ENCODE data around the gene ANXA2R.

ANXA2R gene

DNA sequence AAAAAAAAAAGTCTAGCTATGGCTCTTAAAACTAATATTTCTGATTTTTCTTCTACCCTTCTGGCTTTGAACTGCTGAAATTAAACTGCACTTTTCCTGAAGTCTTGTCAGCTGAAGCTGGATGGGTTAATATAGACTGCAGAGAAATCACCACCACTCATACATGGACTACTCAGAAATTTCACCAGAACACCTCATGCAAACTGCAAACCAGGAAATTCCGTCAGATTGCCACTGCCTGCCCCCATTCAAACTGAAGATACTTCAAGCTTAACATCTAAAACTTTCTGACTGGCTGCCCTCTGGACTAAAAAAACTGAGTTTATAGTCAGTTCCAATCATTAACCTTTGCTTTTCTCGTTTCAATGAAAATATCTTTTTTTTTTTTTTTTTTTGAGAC is 11.6 kb upstream of the ANXA2R start:
- Histone ChIP-seq H3K27ac (ENCODE audit: low read length) (no peak overlapping the region), H3K4me1 (ENCODE audit: control insufficient read depth in 1 of 2, insufficient read depth in 2 of 2, low read length in 2 of 2) (no peaks in the 10 kb centered on the region), H3K9me3 (ENCODE audit: control insufficient read depth in 1 of 2, low read length in 2 of 2) (no peaks in the 10 kb centered on the region), H3K4me3 (ENCODE audit: low read depth in 1 of 2, low read length in 2 of 2) (no peak overlapping the region), H3K27me3 (ENCODE audit: low read depth, low read length) (no peaks in the 10 kb centered on the region), H3K36me3 (ENCODE audit: control insufficient read depth in 1 of 2, insufficient read depth in 2 of 2, low read length in 2 of 2) (no peaks in the 10 kb centered on the region)

DNA sequence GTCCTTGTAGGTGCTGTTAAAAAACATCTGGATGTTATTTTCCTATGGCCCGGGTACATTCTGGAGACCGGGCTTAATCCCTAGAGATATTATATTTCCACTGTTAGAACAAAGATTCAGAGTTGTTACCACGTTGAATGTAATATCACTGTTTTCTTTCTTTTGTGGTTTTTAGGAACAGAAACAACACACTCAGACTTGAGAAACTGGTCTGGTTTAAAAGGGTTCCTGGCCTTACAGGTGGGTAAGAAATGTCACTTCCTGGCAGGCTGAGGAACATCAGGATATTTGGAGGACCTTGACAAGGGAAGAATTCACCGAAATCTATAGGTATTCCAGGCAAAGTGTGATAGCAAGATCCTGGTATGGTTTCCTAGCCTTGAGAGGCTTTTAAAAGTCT is 10.3 kb upstream of the ANXA2R start:
- no peaks in the 10 kb centered on the region for H3K36me3 ChIP-seq (ENCODE audit: control insufficient read depth in 1 of 2, insufficient read depth in 2 of 2, low read length in 2 of 2)
- no peaks in the 10 kb centered on the region for H3K27me3 ChIP-seq (ENCODE audit: low read depth, low read length)
- no peaks in the 10 kb centered on the region for H3K4me1 ChIP-seq (ENCODE audit: control insufficient read depth in 1 of 2, insufficient read depth in 2 of 2, low read length in 2 of 2)
- H3K4me3 ChIP-seq (ENCODE audit: low read depth in 1 of 2, low read length in 2 of 2): no peak overlapping the region
- H3K9me3 ChIP-seq (ENCODE audit: control insufficient read depth in 1 of 2, low read length in 2 of 2): no peaks in the 10 kb centered on the region
- H3K27ac ChIP-seq (ENCODE audit: low read length): no peak overlapping the region

DNA sequence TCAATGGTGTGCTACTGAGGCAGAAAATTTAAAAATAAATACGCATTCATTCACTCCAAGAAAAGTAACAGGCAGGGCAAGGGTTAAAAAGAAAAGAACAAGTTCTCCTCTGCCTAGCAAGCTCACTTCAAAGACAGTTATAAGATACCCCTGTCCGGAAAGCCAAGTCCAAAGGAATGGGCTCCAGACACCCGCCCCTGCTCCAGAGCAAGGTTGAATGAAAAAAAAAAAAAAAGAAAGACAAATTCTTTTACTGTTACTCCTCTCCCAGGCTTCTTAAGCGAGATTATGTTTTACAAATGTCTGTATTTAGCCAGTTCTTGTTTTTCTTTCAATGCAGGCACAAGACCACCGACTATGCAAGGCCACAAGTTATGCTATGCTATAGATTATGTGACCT is 9.1 kb upstream of the ANXA2R start:
- H3K27me3 ChIP-seq (ENCODE audit: low read depth, low read length): peaks cover 3% of the 10 kb centered on the region
- H3K27ac ChIP-seq (ENCODE audit: low read length): no peak overlapping the region
- no peaks in the 10 kb centered on the region for H3K36me3 ChIP-seq (ENCODE audit: control insufficient read depth in 1 of 2, insufficient read depth in 2 of 2, low read length in 2 of 2)
- peaks cover 0 to 4% of the 10 kb centered on the region in 2 donors for H3K4me1 ChIP-seq (ENCODE audit: control insufficient read depth in 1 of 2, insufficient read depth in 2 of 2, low read length in 2 of 2)
- no peaks in the 10 kb centered on the region for H3K9me3 ChIP-seq (ENCODE audit: control insufficient read depth in 1 of 2, low read length in 2 of 2)
- no peak overlapping the region for H3K4me3 ChIP-seq (ENCODE audit: low read depth in 1 of 2, low read length in 2 of 2)

DNA sequence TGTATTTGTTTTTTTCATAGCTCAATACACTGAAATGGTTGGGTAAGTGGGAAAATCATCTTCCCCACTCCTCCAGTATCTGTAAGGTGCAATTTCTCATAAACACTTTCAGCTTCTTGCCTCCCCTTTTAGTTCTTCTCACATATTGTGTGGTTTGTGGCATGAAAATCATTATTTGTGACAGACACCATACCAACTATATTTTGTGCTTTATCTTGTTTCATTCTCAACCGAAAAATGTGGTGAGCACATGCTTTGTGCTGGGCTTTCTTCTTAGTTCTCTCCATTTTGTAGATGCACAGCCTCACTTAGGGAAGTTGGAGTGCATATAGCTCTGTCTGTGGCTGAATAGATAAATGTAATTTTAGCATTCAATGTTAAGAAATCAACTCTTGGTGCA is 6.4 kb upstream of the ANXA2R start:
- no peaks in the 10 kb centered on the region for H3K9me3 ChIP-seq (ENCODE audit: control insufficient read depth in 1 of 2, low read length in 2 of 2)
- H3K27me3 ChIP-seq (ENCODE audit: low read depth, low read length): peaks cover 5% of the 10 kb centered on the region
- peaks cover 0 to 7% of the 10 kb centered on the region in 2 donors for H3K36me3 ChIP-seq (ENCODE audit: control insufficient read depth in 1 of 2, insufficient read depth in 2 of 2, low read length in 2 of 2)
- no peak overlapping the region for H3K27ac ChIP-seq (ENCODE audit: low read length)
- H3K4me1 ChIP-seq (ENCODE audit: control insufficient read depth in 1 of 2, insufficient read depth in 2 of 2, low read length in 2 of 2): peaks cover 0 to 18% of the 10 kb centered on the region in 2 donors
- no peak overlapping the region for H3K4me3 ChIP-seq (ENCODE audit: low read depth in 1 of 2, low read length in 2 of 2)

DNA sequence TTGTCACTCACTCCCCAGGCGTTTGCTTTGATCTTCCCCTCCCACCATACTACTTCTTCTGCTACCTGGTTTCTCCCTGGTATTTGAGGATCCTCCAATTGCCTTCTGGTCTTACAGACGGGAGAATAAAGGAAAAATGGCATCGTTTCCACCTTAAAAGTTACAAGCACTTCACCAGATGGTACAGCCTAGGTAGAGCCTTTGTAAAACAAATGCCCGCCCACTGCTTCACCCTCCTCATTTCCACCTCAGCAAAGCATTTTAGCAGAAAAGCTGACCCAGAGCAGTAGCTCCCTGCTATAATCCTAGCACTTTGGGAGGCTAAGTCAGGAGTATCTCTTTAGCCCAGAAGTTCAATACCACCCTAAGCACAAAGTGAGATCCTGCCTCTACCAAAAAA is 5.1 kb upstream of the ANXA2R start:
- Histone ChIP-seq H3K4me1 (ENCODE audit: control insufficient read depth in 1 of 2, insufficient read depth in 2 of 2, low read length in 2 of 2) (peaks cover 0 to 18% of the 10 kb centered on the region in 2 donors), H3K9me3 (ENCODE audit: control insufficient read depth in 1 of 2, low read length in 2 of 2) (no peaks in the 10 kb centered on the region), H3K27me3 (ENCODE audit: low read depth, low read length) (peaks cover 10% of the 10 kb centered on the region), H3K36me3 (ENCODE audit: control insufficient read depth in 1 of 2, insufficient read depth in 2 of 2, low read length in 2 of 2) (peaks cover 0 to 11% of the 10 kb centered on the region in 2 donors), H3K4me3 (ENCODE audit: low read depth in 1 of 2, low read length in 2 of 2) (no peak overlapping the region), H3K27ac (ENCODE audit: low read length) (no peak overlapping the region)

DNA sequence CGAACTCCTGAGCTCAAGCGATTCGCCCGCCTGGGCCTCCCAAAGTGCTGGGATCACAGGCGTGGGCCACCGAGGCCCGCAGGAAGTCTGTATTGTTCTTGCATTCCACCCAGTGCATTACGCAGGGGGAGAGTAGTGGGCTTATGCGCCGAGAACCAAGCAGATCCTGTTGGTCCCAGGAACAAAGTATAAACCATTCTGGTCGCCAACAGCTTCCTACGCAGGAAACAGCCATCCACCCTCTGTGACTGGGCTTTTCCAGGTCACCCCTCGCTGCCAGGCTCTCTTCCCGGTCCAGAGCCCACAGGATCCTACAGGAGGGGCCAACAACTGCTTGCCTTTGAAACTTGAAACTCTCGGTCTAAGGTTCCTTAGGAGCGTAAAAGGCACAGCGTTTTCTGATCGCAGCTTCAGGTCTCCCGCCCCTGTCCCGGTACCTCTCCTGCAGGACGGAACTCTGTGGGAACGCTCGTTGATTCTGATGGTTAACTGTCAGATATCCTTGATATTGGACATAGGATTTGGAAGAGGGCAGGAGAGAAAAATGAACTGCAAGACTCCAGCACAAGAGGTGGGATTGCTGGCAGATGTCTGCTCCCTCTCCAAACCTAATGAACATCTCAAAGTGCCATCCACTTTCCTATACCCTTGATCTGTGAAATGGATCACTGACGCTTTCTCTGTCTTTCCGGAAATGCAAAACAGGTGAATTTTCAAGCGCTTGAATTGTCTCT is 4.2 kb upstream of the ANXA2R start:
- Histone ChIP-seq H3K36me3 (ENCODE audit: control insufficient read depth in 1 of 2, insufficient read depth in 2 of 2, low read length in 2 of 2) (peaks cover 0 to 11% of the 10 kb centered on the region in 2 donors), H3K4me3 (ENCODE audit: low read depth in 1 of 2, low read length in 2 of 2) (peak overlapping the region; percentile 5 to 8), H3K27me3 (ENCODE audit: low read depth, low read length) (peaks cover 18% of the 10 kb centered on the region), H3K4me1 (ENCODE audit: control insufficient read depth in 1 of 2, insufficient read depth in 2 of 2, low read length in 2 of 2) (peaks cover 0 to 18% of the 10 kb centered on the region in 2 donors), H3K27ac (ENCODE audit: low read length) (no peak overlapping the region), H3K9me3 (ENCODE audit: control insufficient read depth in 1 of 2, low read length in 2 of 2) (peaks cover 0 to 2% of the 10 kb centered on the region in 2 donors)

DNA sequence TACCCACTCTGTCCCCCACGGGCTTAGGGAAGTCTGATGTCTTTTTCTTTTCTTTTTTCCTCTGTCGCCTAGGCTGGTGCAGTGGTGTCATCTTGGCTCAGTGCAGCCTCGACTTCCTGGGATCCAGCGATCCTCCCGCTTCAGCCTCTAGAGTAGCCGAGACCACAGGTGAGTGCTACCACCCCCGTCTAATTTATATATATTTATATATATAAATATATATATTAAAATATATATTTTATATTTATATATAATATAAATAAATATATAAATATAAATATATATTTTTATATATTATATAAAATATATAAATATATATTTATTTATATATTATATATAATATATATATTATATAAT is 3.3 kb upstream of the ANXA2R start:
- peak overlapping the region; percentile 72 to 74 for H3K4me3 ChIP-seq (ENCODE audit: low read depth in 1 of 2, low read length in 2 of 2)
- peaks cover 0 to 2% of the 10 kb centered on the region in 2 donors for H3K9me3 ChIP-seq (ENCODE audit: control insufficient read depth in 1 of 2, low read length in 2 of 2)
- peak overlapping the region; percentile 88 for H3K27ac ChIP-seq (ENCODE audit: low read length)
- peaks cover 22% of the 10 kb centered on the region for H3K27me3 ChIP-seq (ENCODE audit: low read depth, low read length)
- H3K4me1 ChIP-seq (ENCODE audit: control insufficient read depth in 1 of 2, insufficient read depth in 2 of 2, low read length in 2 of 2): peaks cover 0 to 19% of the 10 kb centered on the region in 2 donors
- H3K36me3 ChIP-seq (ENCODE audit: control insufficient read depth in 1 of 2, insufficient read depth in 2 of 2, low read length in 2 of 2): peaks cover 0 to 11% of the 10 kb centered on the region in 2 donors

DNA sequence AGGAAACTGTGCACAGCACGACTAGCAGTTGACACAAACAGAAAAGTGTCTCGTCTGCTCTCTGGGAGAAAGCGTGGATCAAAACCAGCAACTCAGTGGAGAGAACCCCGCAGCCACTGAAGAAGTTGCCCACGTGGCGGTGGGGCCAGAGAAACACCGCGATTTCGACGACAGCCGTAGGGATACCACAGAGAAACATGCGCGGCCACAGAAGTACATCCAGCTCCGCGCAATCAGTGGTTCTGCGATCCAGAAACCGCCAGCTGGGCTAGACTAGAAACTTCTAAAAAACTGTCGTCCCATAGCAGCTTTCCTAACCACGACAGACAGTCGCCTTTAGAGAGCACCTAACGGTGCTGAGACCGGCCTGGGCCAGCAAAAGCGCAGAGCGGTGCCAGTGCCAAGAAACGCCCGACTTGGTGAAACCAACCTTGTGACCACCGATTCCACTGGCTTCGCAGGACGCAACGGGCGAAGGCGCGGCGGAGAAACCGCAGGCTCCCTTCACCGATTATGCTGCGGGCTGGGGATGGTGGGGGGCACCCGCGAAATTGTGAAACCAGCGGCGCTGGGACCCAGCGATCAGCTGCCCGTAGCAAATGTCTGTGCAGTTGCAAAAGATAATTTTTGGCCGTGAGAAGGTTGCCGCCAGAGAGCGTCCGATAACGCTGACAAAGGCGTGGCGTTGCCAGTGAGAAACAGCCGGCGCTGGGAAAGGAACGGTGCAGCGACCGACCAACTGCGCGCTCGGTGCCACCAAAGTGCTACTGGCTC is 2.7 kb upstream of the ANXA2R start:
- H3K36me3 ChIP-seq (ENCODE audit: control insufficient read depth in 1 of 2, insufficient read depth in 2 of 2, low read length in 2 of 2): peaks cover 0 to 11% of the 10 kb centered on the region in 2 donors
- peak overlapping the region; percentile 88 for H3K27ac ChIP-seq (ENCODE audit: low read length)
- peak overlapping the region; percentile 72 to 74 for H3K4me3 ChIP-seq (ENCODE audit: low read depth in 1 of 2, low read length in 2 of 2)
- H3K27me3 ChIP-seq (ENCODE audit: low read depth, low read length): peaks cover 27% of the 10 kb centered on the region
- H3K4me1 ChIP-seq (ENCODE audit: control insufficient read depth in 1 of 2, insufficient read depth in 2 of 2, low read length in 2 of 2): peaks cover 0 to 24% of the 10 kb centered on the region in 2 donors
- H3K9me3 ChIP-seq (ENCODE audit: control insufficient read depth in 1 of 2, low read length in 2 of 2): peaks cover 0 to 2% of the 10 kb centered on the region in 2 donors

DNA sequence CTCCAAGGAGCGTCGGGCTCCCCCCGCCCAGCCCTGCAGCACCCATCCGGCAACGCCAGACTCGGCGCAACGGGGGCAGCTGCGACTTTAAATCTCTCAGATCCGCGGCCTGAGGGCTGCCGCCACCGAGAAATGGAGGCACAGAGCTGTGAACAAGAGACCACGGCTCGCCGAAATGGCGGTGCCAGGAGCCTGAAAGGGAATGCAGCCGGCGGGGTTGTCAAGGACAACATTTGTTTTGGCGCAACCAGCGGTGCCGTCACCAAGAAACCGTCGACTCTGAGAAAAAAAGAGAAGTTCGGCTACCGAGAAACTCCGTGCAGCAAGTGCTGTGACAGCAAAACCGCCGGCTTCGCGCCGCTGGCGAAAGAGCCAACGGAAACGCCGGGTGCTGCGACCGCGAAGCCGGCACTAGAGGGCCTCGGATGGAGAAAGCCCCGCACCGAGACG is 2.1 kb upstream of the ANXA2R start:
- Histone ChIP-seq H3K4me3 (ENCODE audit: low read depth in 1 of 2, low read length in 2 of 2) (peak overlapping the region; percentile 72 to 74), H3K27ac (ENCODE audit: low read length) (peak overlapping the region; percentile 88), H3K4me1 (ENCODE audit: control insufficient read depth in 1 of 2, insufficient read depth in 2 of 2, low read length in 2 of 2) (peaks cover 0 to 31% of the 10 kb centered on the region in 2 donors), H3K27me3 (ENCODE audit: low read depth, low read length) (peaks cover 33% of the 10 kb centered on the region), H3K9me3 (ENCODE audit: control insufficient read depth in 1 of 2, low read length in 2 of 2) (peaks cover 0 to 2% of the 10 kb centered on the region in 2 donors), H3K36me3 (ENCODE audit: control insufficient read depth in 1 of 2, insufficient read depth in 2 of 2, low read length in 2 of 2) (peaks cover 0 to 11% of the 10 kb centered on the region in 2 donors)

DNA sequence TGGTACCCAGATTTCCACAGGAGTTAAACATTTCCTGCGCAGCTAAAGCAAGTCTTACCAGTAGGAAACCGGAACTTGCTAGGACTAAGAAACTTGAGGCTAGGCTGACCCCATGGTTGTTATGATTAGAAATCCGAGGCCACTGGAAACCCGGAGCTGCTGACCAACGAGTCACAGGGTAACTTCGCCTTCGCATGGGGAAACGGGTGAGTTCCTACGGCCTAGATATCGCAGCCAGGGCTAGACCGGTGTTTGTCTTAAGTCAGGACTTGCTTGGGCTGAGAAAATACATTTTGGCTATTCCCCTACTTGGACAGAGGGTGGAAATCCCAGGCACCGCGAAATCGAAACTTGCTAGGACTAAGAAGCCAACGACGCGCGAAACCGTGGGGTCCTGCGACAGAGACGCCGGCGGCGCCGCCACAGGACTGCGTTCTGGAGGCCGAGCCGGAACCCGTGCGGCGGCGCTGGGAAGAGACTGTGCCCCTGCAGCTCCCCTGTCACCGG is 1.6 kb upstream of the ANXA2R start:
- Histone ChIP-seq H3K4me3 (ENCODE audit: low read depth in 1 of 2, low read length in 2 of 2) (peak overlapping the region; percentile 72 to 74), H3K9me3 (ENCODE audit: control insufficient read depth in 1 of 2, low read length in 2 of 2) (peaks cover 0 to 2% of the 10 kb centered on the region in 2 donors), H3K36me3 (ENCODE audit: control insufficient read depth in 1 of 2, insufficient read depth in 2 of 2, low read length in 2 of 2) (peaks cover 0 to 11% of the 10 kb centered on the region in 2 donors), H3K27ac (ENCODE audit: low read length) (peak overlapping the region; percentile 88), H3K27me3 (ENCODE audit: low read depth, low read length) (peaks cover 38% of the 10 kb centered on the region), H3K4me1 (ENCODE audit: control insufficient read depth in 1 of 2, insufficient read depth in 2 of 2, low read length in 2 of 2) (peaks cover 0 to 32% of the 10 kb centered on the region in 2 donors)

DNA sequence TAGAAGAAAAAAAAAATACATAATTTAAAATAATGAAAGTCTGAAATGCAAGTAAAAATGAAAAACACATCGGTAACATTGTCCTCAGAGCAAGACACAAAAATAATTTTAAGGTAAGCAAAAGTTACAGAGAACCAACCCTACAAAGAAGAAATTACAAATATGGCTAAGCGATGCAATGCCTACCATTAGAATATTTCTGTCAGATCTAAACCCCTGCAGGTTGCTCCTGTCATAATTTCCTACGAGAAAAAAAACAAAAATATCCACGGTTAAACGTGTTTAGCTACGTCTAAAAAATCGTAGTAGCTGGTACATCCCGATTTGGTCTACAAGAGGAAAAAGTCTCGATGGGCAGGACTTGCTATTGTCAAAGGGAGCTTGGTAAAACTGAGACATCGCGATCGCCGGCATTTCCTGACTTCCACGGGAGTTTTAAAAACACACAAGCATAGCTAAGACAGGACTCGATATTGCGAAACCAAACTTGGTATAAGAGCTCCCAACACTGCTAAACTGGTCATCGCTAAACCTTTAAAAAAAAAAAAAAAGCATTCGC is 1.1 kb upstream of the ANXA2R start:
- Histone ChIP-seq H3K4me1 (ENCODE audit: control insufficient read depth in 1 of 2, insufficient read depth in 2 of 2, low read length in 2 of 2) (peaks cover 0 to 32% of the 10 kb centered on the region in 2 donors), H3K9me3 (ENCODE audit: control insufficient read depth in 1 of 2, low read length in 2 of 2) (peaks cover 0 to 2% of the 10 kb centered on the region in 2 donors), H3K27me3 (ENCODE audit: low read depth, low read length) (peaks cover 42% of the 10 kb centered on the region), H3K27ac (ENCODE audit: low read length) (peak overlapping the region; percentile 88), H3K36me3 (ENCODE audit: control insufficient read depth in 1 of 2, insufficient read depth in 2 of 2, low read length in 2 of 2) (peaks cover 0 to 11% of the 10 kb centered on the region in 2 donors), H3K4me3 (ENCODE audit: low read depth in 1 of 2, low read length in 2 of 2) (peak overlapping the region; percentile 72 to 74)

Measured in muscle layer of duodenum (tissue), 2 donors.